Common myeloid progenitor, CD34-positive (primary cell): ENCODE results near the gene SLC2A5.

Experiments used
- CTCF ChIA-PET: fragments of 350-600 bp; sonication (Branson Sonifier 250); formaldehyde crosslinking; loops from one replicate; lab custom pipeline; 2021; ENCODE audit warnings: antibody characterized with exemption; lab: Charles Lee
- POLR2A ChIA-PET: fragments of 350-600 bp; sonication (Branson Sonifier 250); formaldehyde crosslinking; loops from one replicate; lab custom pipeline; 2021; ENCODE audit warnings: antibody characterized with exemption; lab: Charles Lee
- DNase-seq, 3 donors: peaks; one replicate each; pipeline versions ENCODE4 v3.0.0 to v3.0.0-alpha.2; 2013
- H3K27ac ChIP-seq, 2 experiments: 1 replicate in 1 of 2; 2 replicates in 1 of 2; pipeline ENCODE4 v1.7.0; 2013; ENCODE audit warnings: inconsistent platforms in 2 of 2, low read length in 2 of 2, mild to moderate bottlenecking in 2 of 2, low read depth in 1 of 2, moderate library complexity in 1 of 2; ENCODE audit not compliant: severe bottlenecking in 2 of 2, insufficient read depth in 1 of 2, poor library complexity in 1 of 2
- H3K27me3 ChIP-seq, 5 experiments: replicated peaks in 2 of 5; 1 replicate in 3 of 5; 2 replicates in 2 of 5; pipeline versions ENCODE4 v1.6.1 to v1.7.0; 2013; ENCODE audit warnings: low read length in 4 of 5, mild to moderate bottlenecking in 2 of 5, moderate library complexity in 2 of 5, inconsistent platforms in 1 of 5; ENCODE audit not compliant: insufficient read depth in 5 of 5, control insufficient read depth in 4 of 5
- H3K36me3 ChIP-seq, 4 experiments: 1 replicate in 2 of 4; 2 replicates in 2 of 4; pipeline versions ENCODE4 v1.6.1 to v1.7.0; 2013; ENCODE audit warnings: low read length in 3 of 4, control low read depth in 1 of 4, mild to moderate bottlenecking in 1 of 4; ENCODE audit not compliant: control insufficient read depth in 4 of 4, insufficient read depth in 4 of 4
- H3K4me1 ChIP-seq, 4 experiments: 1 replicate in 3 of 4; 2 replicates in 1 of 4; pipeline versions ENCODE4 v1.6.1 to v1.7.1; 2013; ENCODE audit warnings: low read length in 3 of 4, mild to moderate bottlenecking in 3 of 4, control low read depth in 1 of 4, inconsistent platforms in 1 of 4, moderate library complexity in 1 of 4; ENCODE audit not compliant: control insufficient read depth in 4 of 4, insufficient read depth in 4 of 4; ENCODE audit errors: control extremely low read depth in 1 of 4
- H3K4me3 ChIP-seq, 7 experiments: 1 replicate in 4 of 7; 2 replicates in 3 of 7; pipeline versions ENCODE4 v1.5.1 to v1.7.0; 2013; ENCODE audit warnings: mild to moderate bottlenecking in 7 of 7, low read length in 6 of 7, moderate library complexity in 6 of 7, inconsistent platforms in 2 of 7, low read depth in 2 of 7, control low read depth in 1 of 7; ENCODE audit not compliant: insufficient read depth in 4 of 7, control insufficient read depth in 1 of 7; ENCODE audit errors: extremely low read depth in 1 of 7
- H3K9me3 ChIP-seq, 5 experiments: 1 replicate in 4 of 5; 2 replicates in 1 of 5; pipeline versions ENCODE4 v1.6.1 to v1.7.1; 2013; ENCODE audit warnings: low read length in 4 of 5, mild to moderate bottlenecking in 2 of 5, inconsistent platforms in 1 of 5, low read depth in 1 of 5, moderate library complexity in 1 of 5; ENCODE audit not compliant: control insufficient read depth in 4 of 5, insufficient read depth in 2 of 5; ENCODE audit errors: control extremely low read depth in 1 of 5
- WGBS: methylation state at CpG from one replicate; pipeline ENCODE4 v1.1.5; 2013; ENCODE audit not compliant: insufficient coverage; 5-methylcytosine and 5-hydroxymethylcytosine counted together

Gene SLC2A5

GRCh38 chr1:9066945-9067807, 2.3 kb downstream of the SLC2A5 start:
- DNase-seq, result peak in 1 of 3 donors; percentile 57
- Histone ChIP-seq H3K27ac (peak overlapping the region in 1 of 2 experiments; percentile 32), H3K36me3 (no peaks in the 10 kb centered on the region), H3K9me3 (no peaks in the 10 kb centered on the region), H3K4me3 (peak overlapping the region in 2 of 7 experiments; percentile 14 to 49), H3K4me1 (peaks cover 17 to 75% (median 59%) of the 10 kb centered on the region in 4 experiments), H3K27me3 (no peaks in the 10 kb centered on the region)
- POLR2A ChIA-PET, result interaction anchor here (1.2 kb wide), 1 partner anchor 15 kb away, joined by 3 read pairs; no protein-coding TSS in a partner anchor
- CTCF ChIA-PET, result interaction anchor here (0.8 to 3.9 kb wide), 3 partner anchors 29 to 34 kb away, joined by 3 to 12 read pairs (median 6); no protein-coding TSS in a partner anchor
- 87% methylated on average over 17 of the region's 24 CpGs for WGBS

GRCh38 chr1:9065213-9065751, 4.2 kb downstream of the SLC2A5 start:
- Histone ChIP-seq H3K27ac (peak overlapping the region in 1 of 2 experiments; percentile 32), H3K27me3 (no peaks in the 10 kb centered on the region), H3K4me3 (peak overlapping the region in 1 of 7 experiments; percentile 34), H3K36me3 (no peaks in the 10 kb centered on the region), H3K9me3 (no peaks in the 10 kb centered on the region), H3K4me1 (peaks cover 17 to 77% (median 62%) of the 10 kb centered on the region in 4 experiments)
- CTCF ChIA-PET, result interaction anchor here (1.5 kb wide), 2 partner anchors 21 to 60 kb away, joined by 3 to 4 read pairs; no protein-coding TSS in a partner anchor
- no peak for DNase-seq
- 93% methylated on average over 5 of the region's 7 CpGs for WGBS
- POLR2A ChIA-PET, result interaction anchor here (0.6 to 1.1 kb wide), 2 partner anchors 10 to 17 kb away, joined by 3 to 4 read pairs; no protein-coding TSS in a partner anchor

- CTCF ChIA-PET, result interaction anchor here (1.7 to 1.9 kb wide), 2 partner anchors 39 to 59 kb away, joined by 5 to 6 read pairs; no protein-coding TSS in a partner anchor
- H3K36me3 ChIP-seq, result peaks cover 0 to 5% (median 2%) of the 10 kb centered on the region in 4 experiments
- WGBS, result 100% methylated on average over 3 of the region's 5 CpGs
- no peaks in the 10 kb centered on the region for H3K9me3 ChIP-seq
- no peak for DNase-seq
- H3K27me3 ChIP-seq, result no peaks in the 10 kb centered on the region
- peaks cover 8 to 64% (median 48%) of the 10 kb centered on the region in 4 experiments for H3K4me1 ChIP-seq
- POLR2A ChIA-PET, result interaction anchor here (0.7 to 0.8 kb wide), 2 partner anchors 25 to 160 kb away, joined by 3 read pairs; no protein-coding TSS in a partner anchor
- H3K4me3 ChIP-seq, result no peak overlapping the region
- no peak overlapping the region for H3K27ac ChIP-seq
Measured at GRCh38 chr1:9062846-9063245, 6.6 kb downstream of the SLC2A5 start.

GRCh38 chr1:9062021-9062471, 7.4 kb downstream of the SLC2A5 start:
- POLR2A ChIA-PET, result no interaction called here
- WGBS, result 100% methylated on average over 2 of the region's 7 CpGs

GRCh38 chr1:9061252-9061960, 8.0 kb downstream of the SLC2A5 start:
- POLR2A ChIA-PET, result no interaction called here
- WGBS, result 73% methylated on average over 4 of the region's 6 CpGs
- no peak for DNase-seq
- Histone ChIP-seq H3K27ac (no peak overlapping the region), H3K4me3 (no peak overlapping the region), H3K4me1 (peaks cover 8 to 51% (median 35%) of the 10 kb centered on the region in 4 experiments), H3K9me3 (no peaks in the 10 kb centered on the region), H3K36me3 (peaks cover 0 to 20% (median 4%) of the 10 kb centered on the region in 4 experiments), H3K27me3 (no peaks in the 10 kb centered on the region)
- CTCF ChIA-PET, result interaction anchor here (0.7 to 1.9 kb wide), 8 partner anchors 13 to 74 kb away, joined by 3 to 6 read pairs (median 3); no protein-coding TSS in a partner anchor

More at GRCh38 chr1:9062021-9062471, 7.4 kb downstream of the SLC2A5 start:
- Histone ChIP-seq H3K27ac (no peak overlapping the region), H3K27me3 (no peaks in the 10 kb centered on the region), H3K4me3 (peak overlapping the region in 1 of 7 experiments; percentile 7), H3K4me1 (peaks cover 8 to 57% (median 42%) of the 10 kb centered on the region in 4 experiments), H3K9me3 (no peaks in the 10 kb centered on the region), H3K36me3 (peaks cover 0 to 13% (median 4%) of the 10 kb centered on the region in 4 experiments)
- CTCF ChIA-PET, result interaction anchor here (0.7 to 1.9 kb wide), 7 partner anchors 13 to 75 kb away, joined by 3 to 6 read pairs (median 3); no protein-coding TSS in a partner anchor
- DNase-seq, result no peak

- no peaks in the 10 kb centered on the region for H3K9me3 ChIP-seq
- POLR2A ChIA-PET, result no interaction called here
- 86% methylated on average over 1 of the region's 4 CpGs for WGBS
- H3K4me1 ChIP-seq, result peaks cover 6 to 38% (median 28%) of the 10 kb centered on the region in 4 experiments
- H3K4me3 ChIP-seq, result no peak overlapping the region
- CTCF ChIA-PET, result no interaction called here
- peak in 2 of 3 donors; percentile 51 to 70 for DNase-seq
- peaks cover 0 to 30% (median 4%) of the 10 kb centered on the region in 4 experiments for H3K36me3 ChIP-seq
- H3K27ac ChIP-seq, result no peak overlapping the region
- H3K27me3 ChIP-seq, result no peaks in the 10 kb centered on the region
Measured at GRCh38 chr1:9059891-9060744, 9.3 kb downstream of the SLC2A5 start.
